Fibroblast of mammary gland (primary cell): ENCODE data around the gene ISL1.

Experiments
- DNase-seq: peaks from one replicate; pipeline ENCODE4 v3.0.0-alpha.2; 2010; ENCODE audit warnings: low read depth
- H3K4me3 ChIP-seq: 2 replicates; pipeline ENCODE4 v1.5.1; 2011; ENCODE audit warnings: low read depth, mild to moderate bottlenecking, low read length, moderate library complexity; ENCODE audit not compliant: control insufficient read depth
- TF ChIP-seq, protein P1 (sequence below): conservative IDR thresholded peaks from 2 replicates; pipeline ENCODE4 v1.5.1; 2011; ENCODE audit warnings: low read depth, low read length, inconsistent platforms; ENCODE audit not compliant: control insufficient read depth, insufficient read depth

ISL1 gene

GRCh38 chr5:51392689-51393199 lies 9.5 kb downstream of the ISL1 start:
- no peak overlapping the region for H3K4me3 ChIP-seq
- TF ChIP-seq, protein P1, sequence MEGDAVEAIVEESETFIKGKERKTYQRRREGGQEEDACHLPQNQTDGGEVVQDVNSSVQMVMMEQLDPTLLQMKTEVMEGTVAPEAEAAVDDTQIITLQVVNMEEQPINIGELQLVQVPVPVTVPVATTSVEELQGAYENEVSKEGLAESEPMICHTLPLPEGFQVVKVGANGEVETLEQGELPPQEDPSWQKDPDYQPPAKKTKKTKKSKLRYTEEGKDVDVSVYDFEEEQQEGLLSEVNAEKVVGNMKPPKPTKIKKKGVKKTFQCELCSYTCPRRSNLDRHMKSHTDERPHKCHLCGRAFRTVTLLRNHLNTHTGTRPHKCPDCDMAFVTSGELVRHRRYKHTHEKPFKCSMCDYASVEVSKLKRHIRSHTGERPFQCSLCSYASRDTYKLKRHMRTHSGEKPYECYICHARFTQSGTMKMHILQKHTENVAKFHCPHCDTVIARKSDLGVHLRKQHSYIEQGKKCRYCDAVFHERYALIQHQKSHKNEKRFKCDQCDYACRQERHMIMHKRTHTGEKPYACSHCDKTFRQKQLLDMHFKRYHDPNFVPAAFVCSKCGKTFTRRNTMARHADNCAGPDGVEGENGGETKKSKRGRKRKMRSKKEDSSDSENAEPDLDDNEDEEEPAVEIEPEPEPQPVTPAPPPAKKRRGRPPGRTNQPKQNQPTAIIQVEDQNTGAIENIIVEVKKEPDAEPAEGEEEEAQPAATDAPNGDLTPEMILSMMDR: no peak
- no peak for DNase-seq

GRCh38 chr5:51394609-51395008 lies 11.4 kb downstream of the ISL1 start:
- TF ChIP-seq, protein P1: no peak
- DNase-seq: no peak
- H3K4me3 ChIP-seq: no peak overlapping the region

- TF ChIP-seq, protein P1: no peak
- no peak overlapping the region for H3K4me3 ChIP-seq
- no peak for DNase-seq
Observed at GRCh38 chr5:51395245-51395644, 12.0 kb downstream of the ISL1 start.

GRCh38 chr5:51395666-51396356 lies 12.6 kb downstream of the ISL1 start:
- TF ChIP-seq, protein P1: no peak
- no peak for DNase-seq
- H3K4me3 ChIP-seq: no peak overlapping the region

DNA sequence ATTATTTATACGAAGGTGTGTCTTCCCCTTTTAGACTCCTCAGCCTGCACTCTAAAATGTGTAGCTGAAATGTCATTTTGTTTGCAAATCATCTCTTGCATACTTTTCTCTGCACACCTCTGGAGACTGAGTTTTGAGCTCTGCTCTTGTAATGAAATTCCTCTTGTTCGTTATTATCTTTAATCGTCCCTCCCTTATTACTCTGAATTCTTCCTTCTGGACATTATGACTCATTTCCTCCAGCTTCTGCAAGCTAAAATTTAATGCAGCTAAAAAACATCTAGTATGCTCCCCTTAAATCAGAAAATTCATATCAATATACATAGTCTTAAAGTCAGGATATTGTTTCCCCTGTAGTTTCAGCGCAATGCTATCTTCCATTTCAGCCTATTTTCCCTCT lies 13.5 kb downstream of the ISL1 start:
- no peak for DNase-seq
- no peak overlapping the region for H3K4me3 ChIP-seq
- TF ChIP-seq, protein P1: no peak

DNA sequence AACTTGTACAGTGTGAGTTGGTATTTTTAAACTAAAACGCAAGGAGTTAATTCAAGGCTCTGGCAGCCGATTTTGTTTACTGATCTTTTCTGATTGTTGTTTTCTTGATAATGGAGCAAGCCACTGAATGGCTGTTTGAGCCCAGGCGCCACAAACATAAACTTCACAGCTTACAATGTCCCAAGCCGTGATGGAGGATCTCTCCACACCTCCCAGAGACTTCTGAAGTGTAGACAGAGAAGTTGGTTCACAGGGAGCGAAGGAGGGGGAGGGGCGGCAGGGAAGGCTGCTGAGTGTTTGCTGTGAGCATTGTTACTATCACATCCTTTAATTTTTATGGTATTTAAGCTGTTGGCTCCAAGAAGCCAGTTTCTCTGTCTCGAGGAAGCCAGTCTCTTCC lies 14.7 kb downstream of the ISL1 start:
- no peak for DNase-seq
- TF ChIP-seq, protein P1: no peak
- H3K4me3 ChIP-seq: no peak overlapping the region
